K562 (cell line): ENCODE measurements around the gene C19orf67. TPM values are rescaled to one million over a fixed set of nuclear protein-coding genes. Genes with fewer than 3 reads are reported as not detected.

Experiments used
- CBFA2T3 ChIP-seq: fragments of 450-650 bp; IDR thresholded peaks from 2 replicates; pipeline ENCODE4 v1.6.1; 2017
- CEBPZ ChIP-seq: fragments of 150-350 bp; IDR thresholded peaks from 2 replicates; pipeline ENCODE4 v1.6.1; 2014; ENCODE audit warnings: low read depth, mild to moderate bottlenecking, low read length, borderline replicate concordance
- SMARCE1 ChIP-seq: fragments of 450-650 bp; IDR thresholded peaks from 2 replicates; pipeline ENCODE4 v1.7.1; 2016; ENCODE audit warnings: mild to moderate bottlenecking
- ZC3H4 ChIP-seq: sonication (generic); formaldehyde crosslinking; IDR thresholded peaks from 2 replicates; pipeline ENCODE4 v1.9.0; 2021; ENCODE audit warnings: missing genetic modification reagents, borderline replicate concordance
- ZNF639 ChIP-seq, 2 experiments: fragments of 200-800 bp in 1 of 2; sonication (Bioruptor generic) in 1 of 2; sonication (generic) in 1 of 2; formaldehyde crosslinking in 1 of 2; IDR thresholded peaks in 1 of 2; conservative IDR thresholded peaks in 1 of 2; 2 replicates each; pipeline versions ENCODE4 v1.5.0 to v1.6.1; 2016 to 2020; ENCODE audit warnings: missing compliant biosample characterization in 1 of 2, missing genetic modification characterization in 1 of 2, missing genetic modification reagents in 1 of 2
- polyA plus RNA-seq, 8 experiments: library from polyadenylated mRNA; depleted of rRNA in 4 of 8; stranded (reverse) in 5 of 8; unstranded in 3 of 8; fragments of >200 nt; fragmentation: Nextera tagmentation in 2 of 8; fragmentation: Illumina TruSeq in 1 of 8; extraction: Ambion mirVana in 2 of 8; extraction: Trizol in 1 of 8; gene quantifications; 2 replicates each; pipeline versions ENCODE4 v1.2.1 to v1.2.3, GENCODE V29; 2011 to 2014; ENCODE audit warnings: inconsistent platforms in 1 of 8, missing spikeins in 1 of 8
- total RNA-seq, 7 experiments: library from RNA; depleted of rRNA in 6 of 7; stranded (reverse); fragments of >200 nt in 6 of 7; fragmentation: Illumina TruSeq in 2 of 7; extraction: Trizol in 2 of 7; gene quantifications; 2 replicates each; pipeline versions ENCODE4 v1.2.1 to v1.2.3, GENCODE V29; 2011 to 2021; ENCODE audit warnings: low replicate concordance in 1 of 7
- TF ChIP-seq, protein P1 (sequence below): fragments of 450-650 bp; IDR thresholded peaks from 2 replicates; pipeline ENCODE4 v1.6.1; 2016; ENCODE audit warnings: mild to moderate bottlenecking, moderate library complexity

Gene C19orf67
- total and polyA plus RNA-seq, 9 of the 15 experiments (the other 6 are each of a cell fraction or from before 2014, with no cell fraction given) = 0.29 to 1.8 (median 0.51) TPM; not detected in 3

DNA sequence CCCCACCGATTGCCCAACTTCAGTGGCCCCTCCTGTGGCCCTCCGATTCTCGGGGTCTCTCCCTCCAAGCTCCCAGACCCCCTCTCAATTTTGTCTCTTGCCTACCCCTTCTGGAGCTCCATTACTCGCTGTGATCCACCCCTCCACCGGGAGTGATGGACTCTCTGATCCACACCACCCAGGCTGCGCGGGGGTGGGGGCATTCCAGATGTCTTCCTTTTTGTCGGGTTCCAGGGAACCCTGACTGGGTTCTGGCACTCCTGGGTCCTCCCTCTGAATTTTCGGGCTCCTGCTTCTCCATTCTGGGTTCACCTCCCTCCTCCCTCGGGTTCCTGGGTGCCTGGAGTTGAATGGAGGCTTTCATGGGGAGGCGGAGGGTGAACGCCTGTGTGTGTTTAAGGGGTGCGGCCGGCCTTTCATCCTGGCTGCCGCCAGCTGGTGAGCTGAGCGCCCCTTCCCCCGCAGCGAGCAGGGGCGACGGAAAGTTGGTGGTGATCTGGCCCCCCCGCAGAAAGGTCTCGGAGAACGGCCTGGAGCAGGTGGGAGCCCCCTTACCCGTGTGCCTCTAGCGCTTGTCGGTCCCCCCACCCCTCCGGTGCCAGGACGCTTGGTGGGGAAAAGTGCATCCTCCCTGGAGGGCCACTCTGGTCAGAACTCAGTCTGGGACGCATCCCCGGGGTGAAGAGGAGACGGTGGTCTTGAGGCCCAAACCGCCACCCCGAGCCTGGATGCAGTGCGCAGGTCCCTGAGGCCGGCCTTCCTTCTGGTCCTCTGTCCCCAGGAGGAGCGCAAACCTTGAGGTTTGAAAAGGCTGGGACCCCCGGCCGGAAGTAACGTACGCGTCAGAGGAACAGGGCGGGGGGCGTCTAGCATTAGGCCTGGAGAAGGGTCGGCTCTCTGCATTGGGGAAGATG is 11.4 kb downstream of the C19orf67 start (continued):
- TF ChIP-seq, protein P1, sequence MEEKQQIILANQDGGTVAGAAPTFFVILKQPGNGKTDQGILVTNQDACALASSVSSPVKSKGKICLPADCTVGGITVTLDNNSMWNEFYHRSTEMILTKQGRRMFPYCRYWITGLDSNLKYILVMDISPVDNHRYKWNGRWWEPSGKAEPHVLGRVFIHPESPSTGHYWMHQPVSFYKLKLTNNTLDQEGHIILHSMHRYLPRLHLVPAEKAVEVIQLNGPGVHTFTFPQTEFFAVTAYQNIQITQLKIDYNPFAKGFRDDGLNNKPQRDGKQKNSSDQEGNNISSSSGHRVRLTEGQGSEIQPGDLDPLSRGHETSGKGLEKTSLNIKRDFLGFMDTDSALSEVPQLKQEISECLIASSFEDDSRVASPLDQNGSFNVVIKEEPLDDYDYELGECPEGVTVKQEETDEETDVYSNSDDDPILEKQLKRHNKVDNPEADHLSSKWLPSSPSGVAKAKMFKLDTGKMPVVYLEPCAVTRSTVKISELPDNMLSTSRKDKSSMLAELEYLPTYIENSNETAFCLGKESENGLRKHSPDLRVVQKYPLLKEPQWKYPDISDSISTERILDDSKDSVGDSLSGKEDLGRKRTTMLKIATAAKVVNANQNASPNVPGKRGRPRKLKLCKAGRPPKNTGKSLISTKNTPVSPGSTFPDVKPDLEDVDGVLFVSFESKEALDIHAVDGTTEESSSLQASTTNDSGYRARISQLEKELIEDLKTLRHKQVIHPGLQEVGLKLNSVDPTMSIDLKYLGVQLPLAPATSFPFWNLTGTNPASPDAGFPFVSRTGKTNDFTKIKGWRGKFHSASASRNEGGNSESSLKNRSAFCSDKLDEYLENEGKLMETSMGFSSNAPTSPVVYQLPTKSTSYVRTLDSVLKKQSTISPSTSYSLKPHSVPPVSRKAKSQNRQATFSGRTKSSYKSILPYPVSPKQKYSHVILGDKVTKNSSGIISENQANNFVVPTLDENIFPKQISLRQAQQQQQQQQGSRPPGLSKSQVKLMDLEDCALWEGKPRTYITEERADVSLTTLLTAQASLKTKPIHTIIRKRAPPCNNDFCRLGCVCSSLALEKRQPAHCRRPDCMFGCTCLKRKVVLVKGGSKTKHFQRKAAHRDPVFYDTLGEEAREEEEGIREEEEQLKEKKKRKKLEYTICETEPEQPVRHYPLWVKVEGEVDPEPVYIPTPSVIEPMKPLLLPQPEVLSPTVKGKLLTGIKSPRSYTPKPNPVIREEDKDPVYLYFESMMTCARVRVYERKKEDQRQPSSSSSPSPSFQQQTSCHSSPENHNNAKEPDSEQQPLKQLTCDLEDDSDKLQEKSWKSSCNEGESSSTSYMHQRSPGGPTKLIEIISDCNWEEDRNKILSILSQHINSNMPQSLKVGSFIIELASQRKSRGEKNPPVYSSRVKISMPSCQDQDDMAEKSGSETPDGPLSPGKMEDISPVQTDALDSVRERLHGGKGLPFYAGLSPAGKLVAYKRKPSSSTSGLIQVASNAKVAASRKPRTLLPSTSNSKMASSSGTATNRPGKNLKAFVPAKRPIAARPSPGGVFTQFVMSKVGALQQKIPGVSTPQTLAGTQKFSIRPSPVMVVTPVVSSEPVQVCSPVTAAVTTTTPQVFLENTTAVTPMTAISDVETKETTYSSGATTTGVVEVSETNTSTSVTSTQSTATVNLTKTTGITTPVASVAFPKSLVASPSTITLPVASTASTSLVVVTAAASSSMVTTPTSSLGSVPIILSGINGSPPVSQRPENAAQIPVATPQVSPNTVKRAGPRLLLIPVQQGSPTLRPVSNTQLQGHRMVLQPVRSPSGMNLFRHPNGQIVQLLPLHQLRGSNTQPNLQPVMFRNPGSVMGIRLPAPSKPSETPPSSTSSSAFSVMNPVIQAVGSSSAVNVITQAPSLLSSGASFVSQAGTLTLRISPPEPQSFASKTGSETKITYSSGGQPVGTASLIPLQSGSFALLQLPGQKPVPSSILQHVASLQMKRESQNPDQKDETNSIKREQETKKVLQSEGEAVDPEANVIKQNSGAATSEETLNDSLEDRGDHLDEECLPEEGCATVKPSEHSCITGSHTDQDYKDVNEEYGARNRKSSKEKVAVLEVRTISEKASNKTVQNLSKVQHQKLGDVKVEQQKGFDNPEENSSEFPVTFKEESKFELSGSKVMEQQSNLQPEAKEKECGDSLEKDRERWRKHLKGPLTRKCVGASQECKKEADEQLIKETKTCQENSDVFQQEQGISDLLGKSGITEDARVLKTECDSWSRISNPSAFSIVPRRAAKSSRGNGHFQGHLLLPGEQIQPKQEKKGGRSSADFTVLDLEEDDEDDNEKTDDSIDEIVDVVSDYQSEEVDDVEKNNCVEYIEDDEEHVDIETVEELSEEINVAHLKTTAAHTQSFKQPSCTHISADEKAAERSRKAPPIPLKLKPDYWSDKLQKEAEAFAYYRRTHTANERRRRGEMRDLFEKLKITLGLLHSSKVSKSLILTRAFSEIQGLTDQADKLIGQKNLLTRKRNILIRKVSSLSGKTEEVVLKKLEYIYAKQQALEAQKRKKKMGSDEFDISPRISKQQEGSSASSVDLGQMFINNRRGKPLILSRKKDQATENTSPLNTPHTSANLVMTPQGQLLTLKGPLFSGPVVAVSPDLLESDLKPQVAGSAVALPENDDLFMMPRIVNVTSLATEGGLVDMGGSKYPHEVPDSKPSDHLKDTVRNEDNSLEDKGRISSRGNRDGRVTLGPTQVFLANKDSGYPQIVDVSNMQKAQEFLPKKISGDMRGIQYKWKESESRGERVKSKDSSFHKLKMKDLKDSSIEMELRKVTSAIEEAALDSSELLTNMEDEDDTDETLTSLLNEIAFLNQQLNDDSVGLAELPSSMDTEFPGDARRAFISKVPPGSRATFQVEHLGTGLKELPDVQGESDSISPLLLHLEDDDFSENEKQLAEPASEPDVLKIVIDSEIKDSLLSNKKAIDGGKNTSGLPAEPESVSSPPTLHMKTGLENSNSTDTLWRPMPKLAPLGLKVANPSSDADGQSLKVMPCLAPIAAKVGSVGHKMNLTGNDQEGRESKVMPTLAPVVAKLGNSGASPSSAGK = no peak
- TF ChIP-seq SMARCE1 (no peak), ZNF639 (CRISPR knock-in tag; conservative IDR thresholded peaks at IDR 0.05 in 1 of 2, IDR thresholded peaks at IDR 0.05 in 1 of 2) (peak in 1 of 2 experiments; percentile 34; a peak in 1 of 4 replicates), ZC3H4 (0 out of 2 replicates have a peak, but pooled peaks have one; percentile 32), CEBPZ (no peak), CBFA2T3 (0 out of 2 replicates have a peak, but pooled peaks have one; percentile 3)
